Sigmoid colon (tissue), 7 donors: ENCODE results near the gene SUSD6. TPM values are rescaled to one million over a fixed set of nuclear protein-coding genes. Genes with fewer than 3 reads are reported as not detected.
A peak's percentile ranks its signal among the peaks of the same experiment; 100 is the strongest.
"Not testable (repeated sequence)": the region's sequence is repeated elsewhere in the genome, so short reads cannot be mapped to it uniquely, and the experiment has no call there.

Experiments
- DNase-seq: peaks from one replicate; pipeline ENCODE4 v3.0.0-alpha.2; 2019
- H3K27ac ChIP-seq, 4 donors: fragments of 200-600 bp; sonication (generic); one replicate each; pipeline ENCODE4 v1.5.1; 2016 to 2019; ENCODE audit warnings: mild to moderate bottlenecking in 1 of 4
- H3K27me3 ChIP-seq, 3 donors: fragments of 200-600 bp; sonication (generic); one replicate each; pipeline ENCODE4 v1.5.1; 2019; ENCODE audit warnings: mild to moderate bottlenecking in 1 of 3
- H3K36me3 ChIP-seq, 4 donors: fragments of 200-600 bp; sonication (generic); one replicate each; pipeline ENCODE4 v1.5.1; 2016 to 2019
- H3K4me1 ChIP-seq, 4 donors: fragments of 200-600 bp; sonication (generic); one replicate each; pipeline ENCODE4 v1.5.1; 2017 to 2019
- H3K4me3 ChIP-seq, 4 donors: fragments of 200-600 bp; sonication (generic); one replicate each; pipeline ENCODE4 v1.5.1; 2017 to 2019; ENCODE audit warnings: mild to moderate bottlenecking in 2 of 4, moderate library complexity in 1 of 4
- H3K9me3 ChIP-seq, 4 donors: fragments of 200-600 bp in 3 of 4; sonication (generic) in 3 of 4; one replicate each; pipeline versions ENCODE4 v1.5.1 to v1.6.1; 2013 to 2019
- CTCF ChIP-seq, 4 experiments: fragments of 450-650 bp in 3 of 4; fragments of 200-600 bp in 1 of 4; IDR thresholded peaks; one replicate each; pipeline ENCODE4 v1.5.1; 2016 to 2019; ENCODE audit warnings: antibody characterized with exemption in 4 of 4, mild to moderate bottlenecking in 3 of 4, moderate library complexity in 2 of 4
- EP300 ChIP-seq, 4 donors: sonication (generic); formaldehyde crosslinking; IDR thresholded peaks; one replicate each; pipeline ENCODE4 v1.6.1; 2017; ENCODE audit warnings: antibody characterized with exemption in 4 of 4
- POLR2A ChIP-seq, 2 donors: fragments of 450-650 bp; IDR thresholded peaks; one replicate each; pipeline ENCODE4 v1.6.1; 2016; ENCODE audit warnings: antibody characterized with exemption in 2 of 2, mild to moderate bottlenecking in 2 of 2, moderate library complexity in 2 of 2
- POLR2AphosphoS5 ChIP-seq, 4 donors: sonication (generic); formaldehyde crosslinking; IDR thresholded peaks; one replicate each; pipeline ENCODE4 v1.6.1; 2017; ENCODE audit warnings: antibody characterized with exemption in 4 of 4
- WGBS, 2 donors: extraction: QIAGEN DNeasy Blood & Tissue Kit; methylation state at CpG; one replicate each; pipeline ENCODE4 v1.1.7; 2013; 5-methylcytosine and 5-hydroxymethylcytosine counted together
- intact Hi-C: fragments of 100-400 bp; cut with DNase I; formaldehyde crosslinking; loops from one replicate; pipeline ENCODE4 v1.15.1; 2023
- polyA plus RNA-seq, 3 donors: library from polyadenylated mRNA; stranded (reverse); fragments of 200-250 nt; gene quantifications; one replicate each; pipeline ENCODE4 v1.2.3, GENCODE V29; 2013
- total RNA-seq, 4 donors: library from RNA; depleted of rRNA; stranded (reverse); fragments of >200 nt; gene quantifications; one replicate each; pipeline ENCODE4 v1.1.0, GENCODE V29; 2016
- donor health status: healthy with polysubstance abuse.
- donor health status: Bipolar disorder and iron deficiency.
- donor health status: healthy.

SUSD6 gene
- total and polyA plus RNA-seq, 7 donors: 5.4 to 62.0 (median 13.9) TPM

DNA sequence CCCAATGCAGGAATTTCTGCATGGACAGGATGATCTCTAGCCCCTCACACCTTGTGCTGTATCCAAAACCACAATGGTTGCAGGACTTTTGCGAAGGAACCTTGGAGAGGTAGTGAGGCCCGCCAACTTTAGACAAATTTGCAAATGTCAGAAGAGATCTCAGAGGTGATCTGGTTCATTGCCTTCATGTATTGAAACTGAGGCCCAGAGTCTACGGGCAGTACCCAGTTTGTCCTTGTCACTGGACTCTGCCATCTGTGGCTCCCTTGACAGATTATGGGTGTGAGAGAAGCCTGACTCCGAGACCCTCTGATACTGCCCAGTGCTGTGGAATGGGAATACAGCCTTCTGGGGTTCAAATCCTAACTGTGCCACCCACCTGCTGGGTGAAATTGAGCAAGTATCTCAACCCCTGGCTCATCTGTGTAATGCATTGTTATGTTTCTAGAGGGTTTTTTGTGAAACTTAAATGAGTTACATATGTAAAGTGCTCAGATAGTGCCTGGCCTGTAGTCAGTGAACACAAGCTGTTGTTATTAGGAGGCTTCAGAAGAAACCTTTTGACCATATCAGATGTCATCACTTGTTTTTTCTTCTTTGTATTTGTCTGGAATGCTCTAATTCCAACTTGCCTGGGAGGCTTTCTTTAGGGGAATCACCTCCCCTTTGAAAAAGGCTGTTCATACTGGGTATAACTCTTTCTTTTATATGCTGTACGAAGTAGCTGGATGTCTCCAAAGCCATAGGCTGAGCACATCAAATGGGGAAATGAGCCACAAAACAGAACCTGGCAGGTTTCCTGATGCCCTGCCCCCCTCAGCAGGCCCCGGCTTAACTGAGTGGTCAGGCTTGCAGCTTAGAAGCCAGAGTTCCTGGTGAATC lies 84.2 kb downstream of the SUSD6 start:
- WGBS, 2 donors: 60 to 64% methylated on average over 6 of the region's 6 CpGs
- no peaks in the 10 kb centered on the region for H3K9me3 ChIP-seq
- no peak for DNase-seq
- H3K4me3 ChIP-seq: no peak overlapping the region
- peak overlapping the region; percentile 50 to 66 (median 58) for H3K27ac ChIP-seq
- H3K27me3 ChIP-seq: no peaks in the 10 kb centered on the region
- peaks cover 0 to 64% (median 42%) of the 10 kb centered on the region in 4 donors for H3K4me1 ChIP-seq
- TF ChIP-seq CTCF (IDR thresholded peaks at IDR 0.05) (no peak), POLR2AphosphoS5 (IDR thresholded peaks at IDR 0.05) (no peak), EP300 (IDR thresholded peaks at IDR 0.05) (no peak), POLR2A (IDR thresholded peaks at IDR 0.05) (no peak)
- intact Hi-C loops: no loop called here
- H3K36me3 ChIP-seq: no peaks in the 10 kb centered on the region

DNA sequence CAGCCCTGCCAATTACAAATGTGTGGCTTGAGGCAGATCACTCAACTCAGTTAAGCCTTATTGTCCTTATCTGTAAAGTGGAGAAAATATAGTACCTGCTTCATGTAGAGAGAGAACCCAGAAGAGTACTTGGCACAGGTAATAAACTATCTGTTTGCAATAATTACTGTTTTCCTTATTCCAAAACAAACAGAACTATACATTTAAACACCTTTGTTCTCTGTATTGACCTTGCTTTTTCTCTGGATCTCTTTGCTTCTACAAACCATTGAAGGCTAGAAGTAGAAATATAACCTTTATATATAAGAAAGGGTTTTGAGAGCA lies 84.8 kb downstream of the SUSD6 start:
- peaks cover 0 to 65% (median 44%) of the 10 kb centered on the region in 4 donors for H3K4me1 ChIP-seq
- intact Hi-C loops: no loop called here
- no peaks in the 10 kb centered on the region for H3K27me3 ChIP-seq
- TF ChIP-seq EP300 (IDR thresholded peaks at IDR 0.05): no peak
- TF ChIP-seq CTCF (IDR thresholded peaks at IDR 0.05): no peak
- no peak for TF ChIP-seq POLR2A (IDR thresholded peaks at IDR 0.05)
- TF ChIP-seq POLR2AphosphoS5 (IDR thresholded peaks at IDR 0.05): no peak
- DNase-seq: no peak
- H3K27ac ChIP-seq: peak overlapping the region; percentile 11 to 66 (median 48)
- no peaks in the 10 kb centered on the region for H3K9me3 ChIP-seq
- H3K4me3 ChIP-seq: no peak overlapping the region
- no peaks in the 10 kb centered on the region for H3K36me3 ChIP-seq

DNA sequence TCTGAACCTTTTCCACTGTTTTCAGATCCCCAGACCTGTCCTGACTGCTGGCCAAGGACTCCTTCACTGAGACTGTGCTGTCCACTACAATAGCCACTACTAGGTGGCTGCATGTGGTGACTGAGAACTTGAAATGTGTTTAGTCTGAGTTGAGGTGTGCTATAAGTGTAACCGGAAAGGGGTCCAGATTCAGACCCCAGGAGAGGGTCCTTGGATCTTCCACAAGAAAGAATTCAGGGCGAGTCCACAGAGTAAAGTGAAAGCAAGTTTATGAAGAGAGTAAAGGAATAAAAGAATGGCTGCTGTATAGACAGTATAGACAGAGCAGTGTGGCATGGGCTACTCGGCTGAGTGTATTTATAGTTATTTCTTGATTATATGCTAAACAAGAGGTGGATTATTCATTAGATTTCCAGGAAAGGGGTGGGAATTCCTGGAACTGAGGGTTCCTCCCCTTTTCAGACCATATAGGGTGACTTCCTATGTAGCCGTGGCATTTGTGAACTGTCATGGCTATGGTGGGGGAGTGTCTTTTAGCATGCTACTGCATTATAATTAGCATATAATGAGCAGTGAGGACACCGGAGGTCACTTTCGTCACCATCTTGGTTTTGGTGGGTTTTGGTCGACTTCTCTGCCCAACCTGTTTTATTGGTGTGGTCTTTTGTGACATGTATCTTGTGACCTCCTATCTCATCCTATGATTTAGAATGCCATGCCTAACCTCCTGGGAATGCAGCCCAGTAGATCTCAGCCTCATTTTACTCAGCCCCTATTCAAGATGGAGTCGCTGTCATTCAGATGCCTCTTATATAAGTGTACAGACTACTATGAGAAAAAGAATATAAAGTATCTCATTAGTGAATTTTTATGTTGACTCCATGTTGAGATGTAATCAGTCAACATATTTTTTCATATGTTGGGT lies 85.5 kb downstream of the SUSD6 start:
- H3K4me1 ChIP-seq: peaks cover 0 to 68% (median 51%) of the 10 kb centered on the region in 4 donors
- intact Hi-C loops: no loop called here
- no peaks in the 10 kb centered on the region for H3K36me3 ChIP-seq
- peak overlapping the region in 3 of 4 donors; percentile 46 to 66 (median 50) for H3K27ac ChIP-seq
- no peak overlapping the region for H3K4me3 ChIP-seq
- peak in 1 of 4 donors; percentile 11 for TF ChIP-seq POLR2AphosphoS5 (IDR thresholded peaks at IDR 0.05)
- TF ChIP-seq CTCF (IDR thresholded peaks at IDR 0.05): no peak
- WGBS, 2 donors: 71 to 72% methylated on average over 8 of the region's 8 CpGs
- no peaks in the 10 kb centered on the region for H3K9me3 ChIP-seq
- no peaks in the 10 kb centered on the region for H3K27me3 ChIP-seq
- DNase-seq: no peak

DNA sequence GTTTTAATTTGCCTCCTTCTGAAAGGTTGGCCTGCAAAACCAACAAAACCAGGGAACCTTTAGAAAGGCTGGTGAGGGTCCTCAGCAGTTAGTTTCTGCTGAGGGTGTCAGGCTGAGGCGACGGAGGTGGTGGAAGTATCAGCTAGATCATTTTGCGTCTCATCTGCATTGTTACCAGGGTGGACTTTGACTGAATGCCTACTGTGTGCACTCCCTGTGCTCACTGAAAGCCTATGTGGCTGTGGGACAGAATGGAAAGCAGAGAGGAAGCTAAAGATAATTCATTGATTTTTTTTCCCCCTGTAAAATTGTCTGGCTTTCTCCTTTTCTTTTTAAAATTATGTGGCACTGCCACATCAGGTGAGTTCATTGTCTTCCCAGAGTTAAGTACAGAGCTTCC lies 87.2 kb downstream of the SUSD6 start:
- 91 to 94% methylated on average over 3 of the region's 3 CpGs for WGBS, 2 donors
- no peak for TF ChIP-seq EP300 (IDR thresholded peaks at IDR 0.05)
- no peak for TF ChIP-seq POLR2A (IDR thresholded peaks at IDR 0.05)
- no peak for TF ChIP-seq CTCF (IDR thresholded peaks at IDR 0.05)
- no peak for TF ChIP-seq POLR2AphosphoS5 (IDR thresholded peaks at IDR 0.05)
- H3K4me3 ChIP-seq: no peak overlapping the region
- H3K4me1 ChIP-seq: peaks cover 0 to 67% (median 60%) of the 10 kb centered on the region in 4 donors
- intact Hi-C loops: no loop called here
- no peak for DNase-seq
- no peak overlapping the region for H3K27ac ChIP-seq
- H3K27me3 ChIP-seq: no peaks in the 10 kb centered on the region
- no peaks in the 10 kb centered on the region for H3K9me3 ChIP-seq
- H3K36me3 ChIP-seq: peaks cover 0 to 2% (median 0%) of the 10 kb centered on the region in 4 donors

GRCh38 chr14:69699243-69699642 lies 87.8 kb downstream of the SUSD6 start:
- H3K4me3 ChIP-seq, intact Hi-C loops, DNase-seq, H3K27me3 ChIP-seq, H3K36me3 ChIP-seq, H3K27ac ChIP-seq, H3K9me3 ChIP-seq: not testable (repeated sequence)
- 84 to 94% methylated on average over 6 of the region's 6 CpGs for WGBS, 2 donors
- H3K4me1 ChIP-seq: peaks cover 0 to 60% (median 58%) of the 10 kb centered on the region in 4 donors
